ENCODE results near the gene BRD9.
"Not testable (repeated sequence)": the region's sequence is repeated elsewhere in the genome, so short reads cannot be mapped to it uniquely, and the experiment has no call there.

- TF ChIP-seq POLR2A, CTCF (IDR thresholded peaks at IDR 0.05): not testable (repeated sequence)
These were observed 48.7 kb downstream of the BRD9 start for GRCh38 chr5:843926-844325.

Measured in right lobe of liver (tissue), 4 donors.